ENCODE measurements around the gene PHACTR1.

- TF ChIP-seq CTCF (IDR thresholded peaks at IDR 0.05) (no peak), POLR2A (IDR thresholded peaks at IDR 0.05) (no peak)
Observed at GRCh38 chr6:13124131-13124530, 407.6 kb downstream of the PHACTR1 start.
